ENCODE data around the gene GINS2. TPM values are rescaled to one million over a fixed set of nuclear protein-coding genes. Genes with fewer than 3 reads are reported as not detected.

GINS2 gene
- total RNA-seq, 1 experiment from 2014 or later = 38.0 TPM

GRCh38 chr16:85633438-85633743 lies 55.4 kb downstream of the GINS2 start:
- Mint-ChIP-seq H3K27me3 (ENCODE audit: low read depth) (no peaks in the 10 kb centered on the region), H3K4me1 (peaks cover 4% of the 10 kb centered on the region), H3K36me3 (peaks cover 18% of the 10 kb centered on the region), H3K27ac (no peak overlapping the region), H3K4me3 (no peak overlapping the region), H3K9me3 (peaks cover 19% of the 10 kb centered on the region)
- CTCF ChIA-PET = no interaction called here
- no peak for ATAC-seq
- POLR2A ChIA-PET = no interaction called here
- no peak for DNase-seq (ENCODE audit: low spot score)
- TF ChIP-seq NFYB (CRISPR knock-in tag; conservative IDR thresholded peaks at IDR 0.05; ENCODE audit: low read depth) = no peak
- TF ChIP-seq ZNF232 (CRISPR knock-in tag; IDR thresholded peaks at IDR 0.05) = no peak
- TF ChIP-seq ZNF396 (CRISPR knock-in tag; IDR thresholded peaks at IDR 0.05; ENCODE audit: borderline replicate concordance) = no peak
- no peak for TF ChIP-seq ZBTB43 (CRISPR knock-in tag; IDR thresholded peaks at IDR 0.05)
- TF ChIP-seq CBFB (CRISPR knock-in tag; IDR thresholded peaks at IDR 0.05; ENCODE audit: low read depth) = no peak
- no peak for TF ChIP-seq ZNF281 (CRISPR knock-in tag; IDR thresholded peaks at IDR 0.05)
- TF ChIP-seq JUN (CRISPR knock-in tag; IDR thresholded peaks at IDR 0.05) = no peak
- TF ChIP-seq FOXP1 (CRISPR knock-in tag; IDR thresholded peaks at IDR 0.05; ENCODE audit: borderline replicate concordance) = no peak
- no peak for TF ChIP-seq ZNF512 (CRISPR knock-in tag; IDR thresholded peaks at IDR 0.05; ENCODE audit: borderline replicate concordance)
- TF ChIP-seq ZNF317 (CRISPR knock-in tag; IDR thresholded peaks at IDR 0.05; ENCODE audit: borderline replicate concordance, low read depth) = no peak

GRCh38 chr16:85632709-85633437 lies 55.9 kb downstream of the GINS2 start:
- ATAC-seq (no peak), DNase-seq (ENCODE audit: low spot score) (no peak)
- no peak overlapping the region for H3K4me3 Mint-ChIP-seq
- POLR2A ChIA-PET = no interaction called here
- no peaks in the 10 kb centered on the region for H3K27me3 Mint-ChIP-seq (ENCODE audit: low read depth)
- peaks cover 4% of the 10 kb centered on the region for H3K4me1 Mint-ChIP-seq
- TF ChIP-seq OVOL2 (CRISPR knock-in tag; IDR thresholded peaks at IDR 0.05; ENCODE audit: borderline replicate concordance) = no peak
- peaks cover 20% of the 10 kb centered on the region for H3K36me3 Mint-ChIP-seq
- peaks cover 20% of the 10 kb centered on the region for H3K9me3 Mint-ChIP-seq
- CTCF ChIA-PET = interaction anchor here (0.7 to 1.9 kb wide), 11 partner anchors 16 to 380 kb away, joined by 3 to 28 read pairs (median 4); no protein-coding TSS in a partner anchor
- no peak overlapping the region for H3K27ac Mint-ChIP-seq

GRCh38 chr16:85631802-85632393 lies 56.9 kb downstream of the GINS2 start:
- Mint-ChIP-seq H3K36me3 (peaks cover 20% of the 10 kb centered on the region), H3K27ac (no peak overlapping the region)
- ATAC-seq = 0 out of 2 replicates have a peak, but pooled peaks have one; percentile 16

More at GRCh38 chr16:85631802-85632393, 56.9 kb downstream of the GINS2 start:
- ChIA-PET POLR2A (no interaction called here), CTCF (interaction anchor here (0.7 to 1.9 kb wide), 13 partner anchors 16 to 379 kb away, joined by 3 to 28 read pairs (median 4); no protein-coding TSS in a partner anchor)
- Mint-ChIP-seq H3K4me1 (peaks cover 10% of the 10 kb centered on the region), H3K27me3 (ENCODE audit: low read depth) (no peaks in the 10 kb centered on the region), H3K4me3 (no peak overlapping the region), H3K9me3 (peaks cover 20% of the 10 kb centered on the region)
- no peak for DNase-seq (ENCODE audit: low spot score)
- no peak for TF ChIP-seq NFYB (CRISPR knock-in tag; conservative IDR thresholded peaks at IDR 0.05; ENCODE audit: low read depth)
- TF ChIP-seq RORB (CRISPR knock-in tag; IDR thresholded peaks at IDR 0.05) = no peak
- TF ChIP-seq MAX (CRISPR knock-in tag; IDR thresholded peaks at IDR 0.05) = no peak
